GM12891 (cell line): ENCODE measurements around the gene PDZD2.

Source experiments
- POLR2A ChIP-seq: IDR thresholded peaks from 2 replicates; pipeline ENCODE4 v1.6.1; 2011; ENCODE audit warnings: low read depth, low read length, control low read depth
- SPI1 ChIP-seq: IDR thresholded peaks from 2 replicates; pipeline ENCODE4 v1.6.1; 2011; ENCODE audit warnings: low read depth, low read length, control low read depth

DNA sequence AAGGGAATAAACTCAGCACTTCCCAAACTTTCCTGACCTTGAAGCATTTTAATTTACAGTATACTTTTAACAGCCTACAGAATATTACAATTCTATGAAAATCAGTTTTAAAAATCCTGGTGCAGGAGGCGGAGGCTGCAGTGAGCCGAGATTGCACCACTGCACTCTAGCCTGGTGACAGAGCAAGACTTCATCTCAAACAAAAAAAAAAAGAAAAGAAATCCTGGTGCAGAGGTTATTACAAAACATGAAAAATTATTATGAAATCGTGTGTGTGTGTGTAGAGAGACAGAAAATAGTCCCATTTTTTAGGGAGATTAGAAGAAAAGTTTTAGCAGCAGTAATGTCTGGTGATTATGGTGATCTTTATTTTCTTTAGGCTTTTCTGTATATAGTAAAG, 508.3 kb downstream of the PDZD2 start:
- TF ChIP-seq POLR2A = no peak
- no peak for TF ChIP-seq SPI1
